Suprapubic skin (tissue), 4 donors: ENCODE measurements around the gene CGNL1.

Source experiments
- CTCF ChIP-seq, 2 donors: fragments of 200-600 bp in 1 of 2; fragments of 450-650 bp in 1 of 2; sonication (generic) in 1 of 2; IDR thresholded peaks; one replicate each; pipeline ENCODE4 v1.5.1; 2016 to 2019; ENCODE audit warnings: antibody characterized with exemption in 2 of 2, mild to moderate bottlenecking in 1 of 2, moderate library complexity in 1 of 2
- EP300 ChIP-seq: sonication (generic); formaldehyde crosslinking; IDR thresholded peaks from one replicate; pipeline ENCODE4 v1.6.1; 2017; ENCODE audit warnings: antibody characterized with exemption
- POLR2A ChIP-seq, 2 donors: fragments of 450-650 bp; IDR thresholded peaks; one replicate each; pipeline ENCODE4 v1.6.1; 2017; ENCODE audit warnings: antibody characterized with exemption in 2 of 2, mild to moderate bottlenecking in 2 of 2, moderate library complexity in 2 of 2
- POLR2AphosphoS5 ChIP-seq, 3 donors: sonication (generic); formaldehyde crosslinking; IDR thresholded peaks; one replicate each; pipeline ENCODE4 v1.6.1; 2017; ENCODE audit warnings: antibody characterized with exemption in 3 of 3

- TF ChIP-seq POLR2A (IDR thresholded peaks at IDR 0.05) (no peak), CTCF (IDR thresholded peaks at IDR 0.05) (no peak), POLR2AphosphoS5 (IDR thresholded peaks at IDR 0.05) (no peak), EP300 (no peak)
Measured at GRCh38 chr15:57503911-57504598, 127.8 kb downstream of the CGNL1 start.
